GM18870 (cell line): Measurements from ENCODE around the gene DROSHA.
A peak's percentile ranks its signal among the peaks of the same experiment; 100 is the strongest.
"Not testable (repeated sequence)": the region's sequence is repeated elsewhere in the genome, so short reads cannot be mapped to it uniquely, and the experiment has no call there.

Experiments used
- ATAC-seq: cut with Tn5 transposase; IDR thresholded peaks from one replicate; pipeline ENCODE4 v1.9.1; 2021; ENCODE audit warnings: moderate library complexity; ENCODE audit not compliant: unreplicated experiment

Gene DROSHA, protein sequence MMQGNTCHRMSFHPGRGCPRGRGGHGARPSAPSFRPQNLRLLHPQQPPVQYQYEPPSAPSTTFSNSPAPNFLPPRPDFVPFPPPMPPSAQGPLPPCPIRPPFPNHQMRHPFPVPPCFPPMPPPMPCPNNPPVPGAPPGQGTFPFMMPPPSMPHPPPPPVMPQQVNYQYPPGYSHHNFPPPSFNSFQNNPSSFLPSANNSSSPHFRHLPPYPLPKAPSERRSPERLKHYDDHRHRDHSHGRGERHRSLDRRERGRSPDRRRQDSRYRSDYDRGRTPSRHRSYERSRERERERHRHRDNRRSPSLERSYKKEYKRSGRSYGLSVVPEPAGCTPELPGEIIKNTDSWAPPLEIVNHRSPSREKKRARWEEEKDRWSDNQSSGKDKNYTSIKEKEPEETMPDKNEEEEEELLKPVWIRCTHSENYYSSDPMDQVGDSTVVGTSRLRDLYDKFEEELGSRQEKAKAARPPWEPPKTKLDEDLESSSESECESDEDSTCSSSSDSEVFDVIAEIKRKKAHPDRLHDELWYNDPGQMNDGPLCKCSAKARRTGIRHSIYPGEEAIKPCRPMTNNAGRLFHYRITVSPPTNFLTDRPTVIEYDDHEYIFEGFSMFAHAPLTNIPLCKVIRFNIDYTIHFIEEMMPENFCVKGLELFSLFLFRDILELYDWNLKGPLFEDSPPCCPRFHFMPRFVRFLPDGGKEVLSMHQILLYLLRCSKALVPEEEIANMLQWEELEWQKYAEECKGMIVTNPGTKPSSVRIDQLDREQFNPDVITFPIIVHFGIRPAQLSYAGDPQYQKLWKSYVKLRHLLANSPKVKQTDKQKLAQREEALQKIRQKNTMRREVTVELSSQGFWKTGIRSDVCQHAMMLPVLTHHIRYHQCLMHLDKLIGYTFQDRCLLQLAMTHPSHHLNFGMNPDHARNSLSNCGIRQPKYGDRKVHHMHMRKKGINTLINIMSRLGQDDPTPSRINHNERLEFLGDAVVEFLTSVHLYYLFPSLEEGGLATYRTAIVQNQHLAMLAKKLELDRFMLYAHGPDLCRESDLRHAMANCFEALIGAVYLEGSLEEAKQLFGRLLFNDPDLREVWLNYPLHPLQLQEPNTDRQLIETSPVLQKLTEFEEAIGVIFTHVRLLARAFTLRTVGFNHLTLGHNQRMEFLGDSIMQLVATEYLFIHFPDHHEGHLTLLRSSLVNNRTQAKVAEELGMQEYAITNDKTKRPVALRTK (N-terminal part only)

DNA sequence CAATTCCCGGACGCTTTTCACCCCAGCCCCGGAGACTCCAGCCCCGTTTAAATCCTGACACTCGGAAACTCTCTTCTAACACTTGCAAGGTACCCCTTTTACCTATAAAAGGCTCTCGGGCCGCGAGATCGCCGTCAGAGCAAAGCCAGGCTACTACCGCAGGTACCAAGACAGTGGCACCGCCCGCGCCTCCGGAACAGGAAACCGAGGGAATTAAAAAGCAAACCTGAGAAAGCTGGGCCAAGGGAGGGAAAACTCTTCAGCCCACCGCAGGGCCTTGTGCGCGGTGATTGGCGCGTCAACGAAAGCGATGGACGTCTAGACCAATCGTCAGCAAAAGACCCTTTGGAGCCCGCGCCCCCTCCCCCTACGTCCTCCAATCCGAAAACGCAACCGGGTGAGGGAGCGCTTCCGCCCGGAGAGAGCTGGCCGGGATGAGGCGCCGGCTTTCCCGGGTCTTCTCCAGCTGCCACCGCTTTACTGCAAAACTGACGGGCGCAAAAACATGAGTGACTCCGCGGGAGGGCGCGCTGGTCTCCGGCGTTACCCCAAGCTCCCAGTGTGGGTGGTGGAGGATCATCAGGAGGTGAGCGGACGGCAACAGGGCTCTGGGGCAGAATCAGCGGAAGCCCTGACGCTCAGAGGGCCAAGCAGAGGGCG lies at the start of gene DROSHA, which contains the start of gene C5orf22:
DROSHA (minus strand) TSS at position 206 of the 660 bp plus-strand sequence. CDS start 3,034 bp downstream, outside the sequence.
C5orf22 (plus strand) TSS at position 414 of the 660 bp plus-strand sequence; CDS start at position 506, 92 bp downstream.
- ATAC-seq, result peak; percentile 94

DNA sequence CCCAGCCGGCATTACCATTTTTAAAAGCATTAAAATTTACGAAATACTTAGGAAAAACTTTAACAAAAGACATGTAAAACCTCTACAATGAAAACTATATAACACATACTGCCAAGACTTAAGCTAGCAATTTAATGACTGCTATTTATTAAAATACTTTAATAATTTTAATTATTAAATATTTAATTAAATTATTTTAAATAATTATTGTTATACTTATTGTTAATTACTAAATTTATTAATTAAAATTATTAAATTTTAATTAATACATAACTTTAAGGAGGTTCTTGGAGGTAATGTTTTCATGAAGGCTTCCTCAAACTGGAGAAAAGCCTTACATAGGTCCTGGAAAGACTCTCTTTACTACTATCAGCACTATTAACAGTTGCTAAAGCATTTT lies 47.7 kb upstream of the DROSHA start:
- no peak for ATAC-seq

DNA sequence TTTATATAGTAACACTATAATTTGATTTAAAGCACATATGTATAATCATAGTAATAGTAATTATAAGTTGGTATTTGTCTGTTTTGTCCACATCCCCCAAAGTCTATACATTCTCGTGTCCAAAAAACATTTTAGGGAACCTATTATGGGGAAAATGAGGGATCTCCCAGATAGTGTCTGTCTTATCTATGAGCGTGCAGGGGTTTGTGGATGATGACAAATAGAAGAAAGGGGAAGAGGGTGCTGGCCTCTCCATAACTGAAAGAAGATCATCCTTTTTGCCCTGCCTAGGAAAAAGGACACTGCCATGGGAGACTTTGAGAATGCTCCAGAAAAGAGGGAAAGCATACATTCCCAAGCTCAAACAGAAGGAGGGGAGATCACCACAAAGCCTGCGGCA lies 45.5 kb upstream of the DROSHA start:
- no peak for ATAC-seq

DNA sequence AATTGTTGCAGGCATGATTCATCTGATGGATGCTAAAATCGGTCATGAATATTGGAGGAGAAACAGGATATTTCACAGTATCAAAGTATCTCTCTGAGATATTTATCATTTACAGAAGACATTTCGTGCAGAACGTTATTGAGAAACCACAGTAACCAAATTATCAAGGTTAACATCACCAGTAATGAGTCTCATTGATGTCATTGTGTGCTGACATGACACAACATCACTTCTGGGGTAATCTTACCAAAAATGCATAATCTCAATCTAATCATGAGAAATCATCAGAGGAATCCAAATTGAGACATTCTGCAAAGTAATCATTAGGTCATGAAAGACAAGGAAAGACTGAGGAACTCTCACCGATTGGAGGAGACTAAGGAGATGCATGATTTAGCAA lies 42.9 kb upstream of the DROSHA start:
- ATAC-seq, result no peak

DNA sequence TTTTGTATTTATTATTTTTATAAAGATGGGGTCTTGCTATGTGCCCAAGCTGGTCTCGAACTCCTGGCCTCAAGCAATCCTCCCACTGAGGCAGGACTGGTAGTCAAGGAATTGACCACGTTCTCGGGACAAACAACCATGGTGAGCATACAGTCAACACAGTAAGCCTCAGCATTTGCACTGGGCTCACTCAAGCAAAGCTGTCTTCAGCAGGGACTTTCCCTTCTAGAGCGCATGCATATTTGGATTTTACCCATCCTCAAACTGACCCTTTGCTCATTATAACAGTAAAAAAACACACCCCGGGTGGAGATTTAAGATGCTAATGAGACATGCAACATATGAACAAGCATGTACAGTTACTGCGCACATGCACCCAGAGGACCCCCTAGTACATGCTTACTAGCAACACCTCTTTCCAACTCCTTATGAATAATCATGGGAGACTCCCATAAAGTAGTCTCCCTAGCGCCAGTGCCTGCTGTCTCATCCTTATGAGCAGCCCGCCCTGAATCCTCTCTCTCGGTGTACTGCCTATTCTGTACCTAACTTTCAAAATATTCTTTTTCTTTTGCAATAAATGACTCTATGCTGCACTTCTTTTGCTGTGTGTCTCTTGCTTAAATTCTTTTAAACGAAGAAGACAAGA lies 41.7 kb upstream of the DROSHA start:
- peak; percentile 84 for ATAC-seq

DNA sequence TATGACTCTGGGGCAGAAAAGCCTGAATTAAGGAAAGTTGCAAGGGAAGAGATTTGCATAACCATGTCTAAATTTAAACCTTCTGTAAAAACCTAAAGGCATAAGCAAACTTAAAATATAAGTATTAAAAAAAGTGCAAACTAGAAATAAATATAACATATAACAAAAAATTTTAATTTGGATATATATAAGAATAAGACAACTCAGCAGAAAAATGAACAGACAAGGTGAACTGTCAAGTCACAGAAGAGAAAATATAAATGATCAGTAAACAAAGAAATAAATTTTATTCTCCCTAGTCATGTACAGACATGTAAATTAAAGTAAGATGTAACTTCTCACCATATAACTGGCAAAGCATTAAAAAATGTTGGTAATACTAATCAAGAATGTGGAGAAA lies 37.2 kb upstream of the DROSHA start:
- ATAC-seq, result no peak

DNA sequence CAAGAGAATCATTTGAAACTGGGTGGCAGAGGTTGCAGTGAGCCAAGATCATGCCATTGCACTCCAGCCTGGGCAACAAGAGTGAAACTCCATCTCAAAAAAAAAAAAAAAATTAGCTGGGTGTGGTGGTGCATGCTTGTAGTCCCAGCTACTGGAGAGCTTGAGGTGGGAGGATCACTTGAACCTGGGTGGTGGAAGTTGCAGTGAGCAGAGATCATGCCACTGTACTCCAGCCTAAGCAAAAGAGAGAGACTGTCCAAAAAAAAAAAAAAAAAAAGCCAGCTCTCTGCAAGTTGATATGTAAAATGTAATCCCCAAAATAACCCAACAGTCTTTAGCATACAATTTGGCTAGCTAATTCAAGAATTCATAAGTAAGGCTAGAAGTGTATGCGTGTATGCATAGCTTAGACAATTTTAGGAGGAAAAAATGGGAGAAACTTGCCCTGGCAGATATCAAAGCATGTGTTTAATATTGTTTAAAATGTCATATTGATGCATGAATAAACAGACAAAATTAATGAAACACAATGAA lies 36.5 kb upstream of the DROSHA start:
- ATAC-seq, result no peak

DNA sequence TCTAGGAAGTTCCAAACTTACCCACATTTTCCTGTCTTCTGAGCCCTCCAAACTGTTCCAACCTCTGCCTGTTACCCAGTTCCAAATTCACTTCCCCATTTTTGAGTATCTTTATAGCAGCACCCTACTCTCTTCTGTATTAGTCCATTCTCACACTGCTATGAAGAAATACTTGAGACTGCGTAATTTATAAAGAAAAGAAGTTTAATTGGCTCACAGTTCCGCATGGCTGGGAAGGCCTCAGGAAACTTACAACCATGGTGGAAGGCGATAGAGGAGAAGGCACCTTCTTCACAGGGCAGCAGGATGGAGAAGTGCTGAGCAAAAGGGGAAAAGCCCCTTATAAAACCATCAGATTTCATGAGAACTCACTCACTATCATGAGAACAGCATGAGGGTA lies 34.5 kb upstream of the DROSHA start:
- not testable (repeated sequence) for ATAC-seq

DNA sequence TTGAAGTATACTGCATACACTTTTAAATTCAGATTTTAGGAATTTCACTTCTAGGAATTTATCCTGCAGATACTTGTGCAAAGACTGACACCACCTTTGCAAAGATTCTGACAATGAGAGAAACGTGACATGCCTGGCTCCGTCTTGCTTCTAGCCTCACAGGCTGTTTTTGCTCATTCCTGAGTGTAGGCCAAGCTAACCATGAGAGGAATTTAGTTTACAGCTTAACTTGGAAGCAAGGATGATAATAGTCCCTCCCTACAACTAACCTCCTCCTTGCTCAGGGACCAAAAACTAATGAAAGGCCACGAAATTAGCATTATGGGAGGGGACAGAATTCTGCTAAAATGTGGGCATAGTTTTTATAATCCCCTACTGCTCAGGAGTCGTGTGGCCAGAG lies 31.3 kb upstream of the DROSHA start:
- ATAC-seq, result no peak

DNA sequence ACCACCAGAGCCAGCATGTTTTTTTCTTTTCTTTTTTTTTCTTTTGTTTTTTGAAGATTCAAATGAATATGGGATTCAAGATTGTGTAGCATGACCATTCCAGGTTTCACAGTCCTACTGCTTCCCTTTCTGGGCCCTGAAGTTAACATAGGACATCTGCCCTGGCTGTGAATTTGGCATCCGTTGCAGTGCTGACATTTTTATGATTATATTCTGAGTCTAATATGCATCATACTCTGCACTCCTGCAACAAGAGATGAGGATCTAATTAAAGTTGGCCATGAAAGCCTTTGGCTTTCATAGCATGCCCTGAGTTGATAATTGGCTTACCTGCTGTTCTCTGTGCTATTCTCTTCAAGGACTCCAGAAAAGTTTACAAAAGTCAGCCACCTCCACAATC lies 30.1 kb upstream of the DROSHA start:
- no peak for ATAC-seq

DNA sequence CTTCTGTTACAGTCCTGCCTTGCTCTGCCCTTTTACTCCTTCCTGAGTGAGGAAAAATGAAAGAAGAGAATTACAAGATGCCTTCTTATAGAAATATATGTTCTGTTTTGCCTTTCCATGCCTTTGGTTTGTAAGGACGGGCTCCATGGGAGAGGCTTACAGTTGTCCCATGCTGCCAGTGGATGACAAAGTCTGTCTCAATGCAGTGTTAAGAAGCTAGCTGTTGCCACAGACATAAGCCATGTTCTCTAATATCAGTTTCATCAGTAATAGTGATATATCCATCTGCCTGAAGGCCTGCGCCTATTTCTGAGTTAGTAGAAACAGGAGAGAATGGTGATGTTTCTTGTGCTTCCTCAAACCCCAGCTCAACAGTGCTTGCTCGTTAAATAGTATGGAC lies 28.0 kb upstream of the DROSHA start:
- no peak for ATAC-seq

DNA sequence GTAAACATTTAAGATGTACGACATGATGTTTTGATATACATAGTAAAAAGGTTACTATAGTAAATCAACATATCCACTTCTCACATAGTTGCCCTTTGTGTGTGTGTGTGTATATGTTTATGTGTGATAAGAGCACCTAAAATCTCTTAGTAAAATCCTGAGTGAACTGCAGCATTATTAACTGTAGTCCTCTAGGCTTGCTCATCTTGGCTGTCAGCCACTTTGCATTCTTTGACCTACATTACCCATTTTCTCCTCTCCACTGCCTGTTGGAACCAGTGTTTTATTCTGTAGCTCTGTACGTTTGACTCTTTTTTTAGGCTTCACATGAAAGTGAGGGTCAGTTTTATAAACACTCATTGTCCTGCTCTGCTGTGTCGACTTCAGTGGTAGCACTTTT lies 24.6 kb upstream of the DROSHA start:
- ATAC-seq, result no peak

DNA sequence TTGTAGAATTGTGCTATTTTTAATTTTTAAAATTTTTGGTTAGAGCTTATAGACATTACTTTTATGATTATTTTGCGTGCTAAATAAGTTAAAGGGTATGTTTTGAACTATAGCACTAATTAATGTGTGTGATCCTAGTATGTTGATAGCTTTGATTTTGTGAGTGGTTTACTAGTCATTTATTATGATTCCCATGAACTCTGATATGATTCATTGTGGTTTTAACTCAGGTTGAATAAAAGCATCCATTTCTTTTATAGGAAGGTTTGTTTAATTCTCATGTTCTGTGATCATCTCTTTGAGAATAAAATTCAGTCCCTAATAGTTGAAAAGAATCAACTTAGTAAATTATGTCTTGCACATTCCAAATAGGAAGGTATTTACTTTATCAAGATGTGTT lies 22.7 kb upstream of the DROSHA start:
- no peak for ATAC-seq

DNA sequence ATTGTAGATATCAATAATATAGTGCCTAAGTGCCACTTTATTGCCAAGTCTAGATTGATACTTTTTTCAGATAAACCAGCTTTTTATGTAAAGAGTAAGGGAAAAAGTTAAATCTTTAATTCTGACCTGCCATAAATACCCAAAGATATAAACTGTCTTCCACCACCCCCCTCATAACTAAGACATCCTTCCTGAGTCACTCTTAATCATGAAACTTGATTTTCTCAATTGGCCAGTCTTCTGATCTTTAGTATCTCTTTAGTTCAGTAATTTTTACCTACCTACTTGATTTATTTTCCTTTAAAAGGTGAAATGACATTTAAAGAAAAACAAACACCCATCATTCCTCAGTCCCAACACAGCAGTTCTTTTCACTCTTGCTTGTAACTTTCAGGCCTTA lies 22.0 kb upstream of the DROSHA start:
- no peak for ATAC-seq

DNA sequence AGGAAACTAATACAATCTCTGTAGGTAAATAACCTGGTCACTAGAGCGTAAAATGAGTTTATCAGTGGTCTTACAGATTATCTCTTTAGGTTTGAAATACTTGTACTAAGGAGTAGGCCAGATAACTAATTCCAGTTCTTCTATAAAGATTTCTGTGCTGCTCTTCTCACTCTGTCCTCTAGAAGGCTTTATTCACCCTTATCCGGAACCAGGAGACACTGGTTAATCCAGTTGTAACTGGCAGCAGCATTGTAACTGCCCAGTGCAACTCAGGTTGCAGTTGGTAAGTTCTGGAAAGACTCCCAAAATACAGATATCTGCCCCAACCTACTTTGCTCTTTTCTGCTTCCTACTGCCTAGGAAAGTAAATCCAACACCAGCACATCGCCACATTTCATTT lies 20.0 kb upstream of the DROSHA start:
- no peak for ATAC-seq

DNA sequence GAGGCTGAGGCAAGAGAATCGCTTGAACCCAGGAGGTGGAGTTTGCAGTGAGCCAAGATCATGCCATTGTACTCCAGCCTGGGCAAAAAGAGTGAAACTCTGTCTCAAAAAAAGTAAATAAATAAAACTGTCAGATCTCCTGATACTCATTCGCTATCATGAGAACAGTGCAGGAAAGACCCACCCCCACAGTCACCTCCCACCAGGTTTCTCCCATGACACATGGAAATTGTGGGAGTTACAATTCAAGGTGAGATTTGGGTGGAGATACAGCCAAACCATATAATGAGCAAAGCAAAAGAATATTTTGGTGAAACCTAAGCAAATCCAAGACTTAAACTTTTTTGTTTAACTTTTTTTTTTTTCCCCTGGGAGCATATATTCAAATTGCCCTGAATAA lies 17.2 kb upstream of the DROSHA start:
- not testable (repeated sequence) for ATAC-seq

DNA sequence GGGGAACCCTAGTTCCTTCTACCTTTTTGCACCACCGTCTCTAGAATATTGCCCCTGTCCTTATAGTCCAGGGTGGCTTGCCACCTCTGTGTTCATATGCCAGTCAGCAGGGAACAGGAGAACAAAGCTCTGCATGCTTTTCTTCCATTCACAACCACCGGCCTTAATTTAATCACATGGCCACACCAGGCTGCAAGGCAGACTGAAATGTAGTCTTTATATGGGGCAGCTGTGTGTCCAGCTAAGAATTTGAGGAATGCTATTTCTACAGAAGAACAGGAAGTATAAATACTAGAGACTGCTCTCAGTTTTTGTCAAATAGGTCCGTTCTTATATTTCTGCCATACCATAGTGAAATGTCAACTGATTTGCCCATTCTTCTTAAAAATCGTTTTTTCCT lies 6.0 kb upstream of the DROSHA start:
- no peak for ATAC-seq

DNA sequence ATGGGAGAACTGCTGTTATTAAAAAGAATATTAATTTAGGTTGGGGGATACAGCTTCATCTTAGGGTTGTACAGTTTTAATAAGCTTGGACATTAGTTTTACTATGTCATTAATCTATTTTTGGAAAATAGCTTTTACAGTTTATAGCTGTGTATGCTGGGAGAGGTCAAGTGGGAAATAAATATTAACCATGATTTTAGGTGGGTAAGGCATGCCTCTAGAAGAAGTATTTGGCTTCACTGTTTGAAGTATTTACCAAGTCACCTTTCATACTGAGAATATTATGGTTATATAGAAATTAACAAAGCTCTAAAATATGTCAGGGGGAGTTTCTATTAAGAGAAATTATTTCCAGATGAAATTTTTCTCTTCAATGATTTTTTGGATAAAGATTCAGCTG lies 5.5 kb upstream of the DROSHA start:
- ATAC-seq, result no peak

DNA sequence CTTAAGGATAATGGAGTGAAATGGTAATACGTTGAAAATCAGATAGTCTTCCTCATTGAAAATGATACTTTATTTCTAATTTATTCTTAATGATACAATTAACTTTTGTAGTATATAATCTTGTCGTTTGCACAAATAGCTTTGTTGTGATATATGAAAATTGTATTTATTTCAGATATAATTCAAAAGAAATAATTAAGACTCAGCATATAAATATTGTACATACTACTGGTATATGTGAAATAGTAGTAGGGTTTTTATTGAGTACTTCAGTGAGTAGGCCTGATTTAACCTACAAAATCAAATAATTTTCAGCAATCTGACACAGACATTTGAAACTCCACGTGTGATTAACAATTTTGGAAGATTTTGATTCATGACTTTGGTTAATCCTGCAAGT lies 5.0 kb upstream of the DROSHA start:
- ATAC-seq, result no peak

DNA sequence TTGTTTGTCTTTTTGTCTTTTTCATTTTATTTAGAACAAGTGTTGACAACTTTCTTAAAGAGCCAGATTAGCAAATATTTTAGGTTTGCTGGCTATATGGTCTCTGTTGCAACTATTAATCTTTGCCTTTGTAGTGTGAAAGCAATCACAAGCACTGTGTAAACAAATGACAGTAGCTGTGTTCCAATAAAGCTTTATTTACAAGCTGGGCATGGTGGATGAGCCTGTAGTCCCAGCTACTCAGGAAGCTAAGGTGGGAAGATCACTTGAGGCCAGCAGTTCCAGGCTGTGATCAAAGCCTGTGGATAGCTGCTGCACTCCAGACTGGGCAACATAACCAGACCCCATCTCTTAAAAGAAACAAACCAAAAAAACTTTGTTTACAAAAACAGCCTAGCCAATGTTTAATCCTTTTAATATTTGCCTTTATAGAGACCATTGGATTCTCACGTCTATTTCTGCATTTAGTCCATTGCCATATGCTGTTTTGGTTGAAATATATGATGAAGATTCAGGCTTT lies 2.7 kb upstream of the DROSHA start:
- ATAC-seq, result no peak
